Colon (tissue), 2 donors: ENCODE measurements around the gene PVALB.

ENCODE experiments used
- FAIRE-seq: peaks from 2 replicates; lab custom pipeline; 2012; peaks lifted over from hg19 to GRCh38; lab: Jason Lieb, UNC
- donor health status: control.
- donor health status: control.

The PVALB gene

GRCh38 chr22:36772451-36772850 lies 44.4 kb downstream of the PVALB start:
- no peak for FAIRE-seq

DNA sequence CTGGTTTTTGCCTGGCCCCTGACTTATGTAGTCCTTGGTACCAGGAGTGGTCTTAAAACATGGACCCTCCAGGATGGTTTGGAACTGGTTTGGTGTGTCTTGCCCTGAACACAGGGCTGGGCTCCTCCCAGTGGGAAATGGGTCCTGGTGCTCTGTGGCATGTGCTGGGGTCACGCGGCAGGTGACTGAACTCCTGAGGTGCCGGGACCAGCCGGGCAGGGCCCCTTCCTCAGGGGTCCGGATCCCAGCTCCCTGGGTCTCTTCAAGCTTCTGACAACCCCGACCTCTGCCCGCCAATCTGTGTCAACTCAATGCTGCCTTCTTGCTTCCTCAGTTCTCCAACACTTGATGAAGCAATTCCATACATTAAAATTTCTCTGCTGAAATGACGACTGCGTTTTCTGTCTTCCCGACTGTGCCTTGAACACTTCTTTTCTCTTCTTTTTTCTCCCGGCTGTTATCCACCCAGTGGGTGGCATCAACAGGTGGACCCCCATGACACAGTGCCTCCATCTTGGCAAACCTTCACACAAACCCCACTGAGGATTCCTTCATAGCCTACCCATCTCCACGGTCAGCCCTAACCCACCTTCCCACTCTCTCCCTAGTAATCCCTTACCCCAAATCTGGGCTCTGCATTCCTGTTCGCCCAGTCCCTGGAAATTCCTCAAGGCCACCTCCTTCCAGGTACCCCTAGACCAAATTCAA lies 45.3 kb downstream of the PVALB start:
- no peak for FAIRE-seq

DNA sequence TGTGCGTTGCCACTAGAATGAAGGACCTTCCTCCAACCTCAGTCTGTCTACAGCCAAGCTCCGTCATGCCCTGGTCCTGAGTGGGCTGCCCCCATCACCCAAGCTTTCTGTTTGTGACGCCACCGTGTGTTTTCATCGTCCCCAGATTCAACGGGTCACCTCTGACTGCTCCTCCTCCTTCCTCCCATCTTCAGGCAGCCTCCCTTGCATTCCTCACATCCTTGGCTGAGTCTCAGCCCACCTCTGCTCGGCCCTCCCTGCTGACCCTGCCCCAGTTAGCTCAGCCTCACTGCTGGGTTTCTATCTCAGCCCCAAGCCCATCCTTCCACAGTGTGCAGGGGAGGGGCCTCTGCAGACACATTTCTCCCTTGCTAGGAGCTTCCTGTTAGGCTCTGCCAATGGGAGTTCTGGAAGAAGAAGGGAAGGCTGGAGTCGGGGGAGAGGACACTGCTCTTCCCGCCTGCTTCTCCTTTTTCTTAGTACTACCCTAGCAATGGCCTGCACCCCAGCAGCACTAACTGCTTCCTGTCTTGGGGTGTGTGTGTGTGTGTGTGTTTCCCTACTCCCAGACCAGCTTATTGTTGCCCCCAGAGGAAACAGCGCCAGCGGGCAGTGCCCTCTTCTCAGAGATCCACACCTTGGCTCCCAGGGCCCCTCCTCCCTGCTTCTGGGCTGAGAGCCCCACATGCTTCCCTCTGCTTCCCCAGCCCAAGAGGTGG lies 46.2 kb downstream of the PVALB start:
- FAIRE-seq = no peak

GRCh38 chr22:36769541-36770512 lies 47.0 kb downstream of the PVALB start:
- FAIRE-seq = no peak

GRCh38 chr22:36768616-36769015 lies 48.2 kb downstream of the PVALB start:
- FAIRE-seq = no peak

DNA sequence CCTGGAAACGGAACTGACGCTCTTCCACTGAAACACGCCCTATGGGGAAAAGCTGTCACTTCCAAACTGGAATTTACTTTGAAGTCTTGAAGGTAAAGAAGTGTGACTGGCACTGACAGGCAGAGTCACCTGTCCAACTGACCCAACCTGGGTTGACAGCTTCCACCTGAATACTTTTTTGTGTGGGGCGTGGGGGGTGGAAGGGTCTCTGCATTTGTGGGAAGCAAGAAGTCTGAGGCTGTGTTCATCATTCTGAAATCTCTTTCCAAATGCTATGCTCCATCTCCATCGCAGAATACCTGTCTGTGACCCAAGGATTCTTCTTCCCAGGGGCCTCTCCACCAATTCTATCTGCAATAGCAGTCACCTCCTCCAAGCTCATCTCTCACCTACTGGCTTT lies 48.7 kb downstream of the PVALB start:
- no peak for FAIRE-seq

- FAIRE-seq = no peak
Measured at GRCh38 chr22:36767035-36767775, 49.6 kb downstream of the PVALB start.

DNA sequence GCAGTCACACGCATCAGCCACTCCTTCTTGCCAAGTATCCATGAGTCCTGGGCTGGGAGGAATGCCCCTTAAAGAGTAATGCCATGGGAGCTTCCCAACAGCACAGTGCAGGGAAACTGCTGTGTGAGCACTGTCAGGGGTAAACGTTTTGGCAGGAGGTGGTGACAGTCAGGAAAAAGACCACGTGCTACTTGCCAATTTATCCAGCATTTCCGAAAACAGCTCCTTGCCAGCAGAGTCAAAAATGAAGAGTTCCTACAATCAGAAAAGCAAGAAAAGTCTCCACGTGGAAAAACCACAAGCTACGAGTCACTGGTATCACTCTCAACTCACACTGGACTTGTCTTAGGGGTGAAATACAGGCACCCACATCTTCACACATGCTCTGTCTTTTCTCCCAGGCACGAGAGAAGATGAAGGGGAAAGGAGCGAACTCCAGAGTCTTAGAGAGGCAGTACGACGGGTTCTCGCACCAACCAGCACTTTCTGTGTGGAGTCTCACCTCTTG lies 50.8 kb downstream of the PVALB start:
- no peak for FAIRE-seq

DNA sequence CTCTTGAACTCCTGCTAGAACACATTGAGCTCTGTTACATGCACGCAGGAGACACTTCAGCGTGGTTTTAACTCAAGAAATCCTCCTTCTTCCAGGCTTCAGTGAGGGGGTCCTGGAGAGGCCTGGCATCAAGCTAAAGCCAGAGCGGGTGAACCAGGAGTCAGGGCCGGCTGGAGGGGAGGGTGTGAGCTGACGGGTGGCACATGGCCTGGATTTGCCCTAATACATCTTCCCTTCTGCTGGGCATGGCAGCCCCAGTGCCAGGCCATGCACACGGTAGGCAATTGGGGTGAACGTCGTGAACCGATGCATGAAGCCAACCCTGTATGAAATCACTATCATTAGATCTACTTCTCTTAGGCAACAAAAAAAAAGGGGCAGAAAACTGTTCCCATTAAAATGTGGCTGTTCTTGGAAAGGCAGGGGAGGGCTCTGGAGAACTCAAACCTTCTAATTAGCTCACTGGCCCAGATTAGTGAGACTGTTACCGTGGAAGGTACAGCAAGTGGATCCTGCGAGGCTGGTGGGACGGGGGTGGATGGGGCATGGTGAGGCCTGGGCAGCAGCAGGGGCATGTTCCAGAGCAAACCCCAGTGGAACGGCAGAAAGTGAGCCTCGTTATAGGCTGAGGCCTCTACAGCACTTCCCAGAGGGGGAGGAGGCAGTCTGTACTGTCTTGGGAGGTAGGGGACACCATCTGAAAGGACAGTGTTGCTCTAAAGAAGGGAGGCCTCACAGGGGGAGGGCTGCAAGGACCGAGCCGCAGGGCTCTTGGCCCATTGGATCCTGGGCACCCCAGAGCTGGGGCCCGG lies 51.5 kb downstream of the PVALB start:
- FAIRE-seq = no peak

GRCh38 chr22:36764641-36765040 lies 52.2 kb downstream of the PVALB start:
- FAIRE-seq = no peak

- FAIRE-seq = no peak
Measured at GRCh38 chr22:36764060-36764459, 52.8 kb downstream of the PVALB start.

DNA sequence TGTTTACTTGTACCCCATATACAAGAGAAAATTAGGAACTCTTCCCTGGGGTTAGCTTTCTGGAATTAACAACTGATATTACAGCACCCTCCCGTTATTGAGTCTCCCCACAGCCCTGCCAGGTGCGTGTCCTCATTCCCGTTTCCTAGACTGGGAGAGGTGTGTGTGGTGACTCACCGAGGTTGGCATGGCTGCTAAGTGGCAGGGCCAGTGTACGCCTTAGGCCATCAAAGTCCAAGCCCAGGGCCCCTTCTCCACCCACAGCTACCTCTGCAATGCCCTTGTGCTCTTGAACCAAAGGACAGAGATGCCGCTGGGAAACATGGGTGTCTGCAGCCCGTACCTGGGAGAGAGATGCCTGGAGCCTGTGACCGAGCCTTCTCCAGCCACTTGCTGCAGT lies 53.3 kb downstream of the PVALB start:
- FAIRE-seq = no peak

DNA sequence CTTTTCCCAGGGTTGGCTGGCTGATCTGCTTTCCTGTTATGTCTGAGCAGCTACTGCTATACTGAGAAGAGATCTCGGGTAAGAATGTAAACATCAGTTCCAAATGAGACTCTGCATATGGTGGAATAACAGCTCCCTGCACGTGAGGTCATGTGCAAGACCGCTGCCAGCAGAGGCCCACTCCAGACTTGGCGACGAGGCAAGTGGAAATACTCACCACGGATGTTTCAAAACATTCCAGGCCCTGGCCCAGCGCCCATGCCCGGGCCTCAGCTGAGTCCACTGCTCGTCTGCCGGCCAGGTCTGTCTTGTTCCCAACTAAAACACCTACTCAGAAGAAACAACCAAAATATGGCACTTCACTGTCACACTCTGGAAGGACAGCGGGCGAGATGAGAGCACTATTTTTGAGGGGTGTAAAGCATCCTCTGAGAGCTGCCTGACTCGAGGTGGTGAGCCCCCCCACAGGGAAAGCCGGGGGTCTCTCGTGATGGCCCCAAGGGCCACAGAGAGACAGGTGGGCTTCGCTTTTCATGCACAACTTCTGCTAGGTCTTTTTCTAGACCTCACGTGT lies 54.1 kb downstream of the PVALB start:
- FAIRE-seq = no peak

DNA sequence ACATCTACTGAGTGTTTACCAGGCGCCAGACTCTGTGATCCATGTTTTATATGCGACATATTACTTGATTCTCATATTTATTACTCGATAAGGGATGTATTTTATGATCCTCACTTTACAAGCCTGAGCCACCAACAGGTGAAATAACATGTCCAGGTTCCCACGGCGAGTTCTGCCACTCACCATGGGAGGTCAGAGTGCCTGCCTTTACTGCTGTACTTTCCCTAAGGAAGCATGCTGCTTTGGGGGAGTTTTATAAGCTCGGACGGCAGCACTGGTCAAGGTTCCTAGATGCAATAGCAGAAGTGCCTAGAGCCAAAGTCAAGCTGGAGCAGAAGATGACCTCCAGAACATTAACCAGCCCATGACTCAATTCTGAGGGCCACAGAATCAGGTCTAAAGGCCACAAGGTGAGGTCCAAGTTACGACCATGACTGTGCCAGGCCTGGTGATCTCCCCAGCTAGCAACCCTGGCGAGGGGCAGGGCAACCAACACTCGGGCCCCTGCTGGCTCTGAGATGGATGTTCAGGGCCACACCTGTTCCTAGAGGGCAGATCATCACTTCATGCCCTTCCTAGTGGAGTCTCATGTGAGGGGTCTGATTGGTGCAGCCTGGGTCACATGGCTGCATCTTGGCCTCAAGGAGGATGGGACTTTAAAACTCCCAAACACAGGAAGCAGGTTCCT lies 55.1 kb downstream of the PVALB start:
- no peak for FAIRE-seq

GRCh38 chr22:36760786-36761185 lies 56.0 kb downstream of the PVALB start:
- FAIRE-seq = no peak

GRCh38 chr22:36759481-36760159 lies 57.2 kb downstream of the PVALB start:
- no peak for FAIRE-seq

DNA sequence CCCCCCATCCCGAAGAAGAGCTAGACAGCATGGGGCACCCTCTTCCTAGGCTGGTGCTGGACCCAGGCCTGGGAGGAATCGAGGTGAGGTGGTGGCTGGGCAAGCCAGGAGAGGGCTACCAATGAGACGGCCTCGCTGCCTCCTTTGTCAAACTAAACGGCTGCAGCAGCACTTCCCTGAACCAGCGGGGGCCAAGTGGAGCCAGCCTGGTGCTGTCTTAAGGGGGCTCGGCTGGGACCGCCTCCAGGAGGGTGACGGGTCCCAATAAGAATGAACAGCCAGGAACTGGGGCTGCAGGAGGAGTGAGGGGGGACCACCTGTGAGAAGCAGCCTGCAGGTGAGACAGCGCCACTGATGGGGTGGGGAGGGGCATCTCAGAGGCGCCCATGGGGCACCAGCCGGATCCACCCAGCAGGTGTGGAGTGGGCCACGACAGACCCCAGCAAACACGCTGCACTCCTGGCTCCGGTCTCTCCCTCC lies 58.0 kb downstream of the PVALB start:
- FAIRE-seq = no peak

DNA sequence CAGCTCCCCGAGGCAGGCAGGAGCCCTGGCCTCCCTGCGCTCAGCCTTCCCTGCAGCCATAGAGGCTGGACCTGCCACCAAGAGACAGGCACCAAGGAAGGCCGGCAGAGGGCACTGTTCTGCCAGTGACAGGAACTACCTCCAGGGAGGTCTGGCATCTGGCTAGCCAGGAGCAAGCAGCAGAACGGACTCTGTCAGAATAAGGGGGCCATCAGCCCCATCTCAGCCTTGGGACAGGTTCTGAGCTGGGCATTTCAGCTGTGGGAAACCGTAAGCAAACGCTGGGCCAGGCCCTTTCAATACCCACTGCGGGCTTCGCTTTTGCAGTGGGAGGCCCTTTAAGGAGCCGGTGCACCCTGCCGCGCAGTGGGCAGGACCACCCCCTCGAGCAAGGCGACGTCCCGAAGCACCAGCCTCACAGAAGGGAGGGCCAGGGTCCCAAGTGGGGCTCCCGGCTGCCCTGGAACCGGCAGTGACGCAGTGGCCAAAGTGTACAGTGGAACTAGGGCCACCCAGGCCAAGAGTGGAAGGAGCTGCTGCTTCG lies 59.1 kb downstream of the PVALB start:
- FAIRE-seq = no peak
